GM19025 (cell line): ENCODE measurements around the gene HSD17B14.

Experiments used
- ATAC-seq: cut with Tn5 transposase; IDR thresholded peaks from one replicate; pipeline ENCODE4 v1.9.1; 2021; ENCODE audit warnings: mild to moderate bottlenecking, low read depth, moderate library complexity; ENCODE audit not compliant: unreplicated experiment

Gene HSD17B14

GRCh38 chr19:48830965-48831364 is 5.3 kb downstream of the HSD17B14 start:
- ATAC-seq, result no peak

GRCh38 chr19:48830088-48830487 is 6.2 kb downstream of the HSD17B14 start:
- no peak for ATAC-seq

DNA sequence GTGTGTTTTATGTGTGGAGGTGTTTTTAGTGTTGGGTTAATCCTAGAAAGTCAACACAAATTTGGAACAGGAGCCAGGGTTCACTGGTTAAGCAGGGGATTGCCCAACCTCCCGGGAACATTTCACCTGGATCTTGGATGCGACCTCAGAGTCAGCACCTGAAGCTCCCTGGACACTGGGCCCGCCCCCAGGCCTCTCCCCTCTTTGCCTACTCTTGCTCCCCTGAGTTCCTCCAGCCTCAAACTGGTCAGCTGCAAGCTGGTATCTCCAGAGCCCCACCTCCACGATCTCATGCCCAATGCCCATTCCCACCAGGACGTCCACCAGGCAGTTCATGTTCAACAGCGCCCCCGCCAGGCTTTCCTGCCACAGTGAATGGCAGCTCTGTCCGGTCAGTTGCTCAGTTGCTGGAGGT is 9.7 kb downstream of the HSD17B14 start:
- no peak for ATAC-seq

DNA sequence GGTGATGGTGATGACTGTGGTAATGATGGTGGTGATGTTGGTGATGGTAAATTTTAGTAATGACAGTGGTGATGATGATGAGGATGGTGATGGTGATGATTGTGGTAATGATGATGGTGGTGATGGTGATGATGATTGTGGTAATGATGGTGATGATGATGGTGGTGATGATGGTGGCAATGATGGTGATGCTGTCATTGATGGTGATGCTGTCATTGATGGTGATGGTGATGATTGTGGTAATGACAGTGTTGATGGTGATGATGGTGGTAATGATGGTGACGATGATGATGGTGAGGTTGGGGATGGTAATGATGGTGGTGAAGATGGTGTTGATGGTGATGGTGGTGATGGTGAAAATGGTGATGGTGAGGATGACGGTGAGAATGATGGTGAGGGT is 13.8 kb downstream of the HSD17B14 start:
- ATAC-seq, result no peak

DNA sequence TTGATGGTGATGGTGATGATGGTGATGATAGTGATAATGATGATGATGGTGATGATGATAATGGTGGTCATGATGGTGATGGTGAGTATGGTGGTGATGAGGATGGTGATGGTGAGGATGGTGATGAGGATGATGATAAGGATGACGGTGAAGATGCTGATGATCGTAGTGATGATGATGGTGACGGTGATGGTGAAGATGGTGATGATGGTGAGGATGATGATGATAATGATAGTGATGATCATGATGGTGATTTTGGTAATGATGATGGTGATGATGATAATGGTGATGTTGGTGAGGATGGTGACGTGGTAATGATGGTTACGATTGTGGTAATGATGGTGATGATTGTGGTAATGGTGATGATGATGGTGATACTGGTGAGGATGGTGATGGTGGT is 14.7 kb downstream of the HSD17B14 start:
- ATAC-seq, result no peak

DNA sequence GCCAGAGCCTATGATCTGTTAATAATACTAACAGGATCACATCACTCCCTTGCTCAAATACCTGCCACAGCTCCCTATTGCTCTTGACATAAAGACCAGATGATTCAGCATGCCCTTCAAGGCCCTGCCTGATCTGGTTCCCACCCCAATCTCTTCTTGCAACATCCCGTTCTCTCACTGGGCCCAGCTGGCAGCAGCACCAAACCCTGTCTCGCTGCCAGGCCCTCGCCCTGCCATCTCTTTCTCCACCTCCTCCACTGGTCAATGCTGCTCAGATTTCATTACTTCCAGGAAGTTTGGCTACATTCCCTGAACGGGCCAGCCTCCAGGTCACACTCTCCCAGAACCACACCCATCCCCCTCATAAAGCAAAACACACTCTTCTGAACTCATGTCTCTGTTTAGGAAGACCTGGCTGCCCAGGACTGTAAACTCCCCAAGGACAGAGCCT is 16.9 kb downstream of the HSD17B14 start:
- ATAC-seq, result no peak

DNA sequence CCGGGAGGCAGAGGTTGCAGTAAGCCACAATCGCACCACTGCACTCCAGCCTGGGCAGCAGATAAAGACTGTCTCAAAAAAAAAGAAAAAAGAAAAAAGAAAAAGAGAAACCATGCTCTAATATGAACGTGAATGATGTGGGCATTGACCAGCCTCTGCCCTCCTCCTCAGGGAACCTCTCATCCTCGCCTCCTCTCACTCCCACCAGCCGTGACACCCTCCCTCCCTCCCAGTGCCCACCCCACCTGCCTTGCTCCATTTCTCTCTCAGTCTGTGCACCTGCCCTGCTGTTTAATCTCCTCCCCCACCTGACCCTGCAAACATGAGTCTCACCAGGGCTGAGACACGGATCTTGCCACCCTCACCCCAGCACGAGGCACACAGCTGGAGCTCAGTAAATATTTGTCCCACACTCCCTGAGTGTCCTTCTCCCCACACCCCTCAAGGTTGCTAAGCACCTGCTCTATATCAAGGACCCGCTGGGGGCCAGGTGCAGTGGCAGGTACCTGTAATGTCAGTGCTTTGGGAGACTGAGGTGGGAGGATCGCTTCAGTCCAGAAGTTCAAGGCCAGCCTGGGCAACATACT is 18.0 kb downstream of the HSD17B14 start:
- no peak for ATAC-seq

GRCh38 chr19:48817585-48818124 is 18.6 kb downstream of the HSD17B14 start:
- ATAC-seq, result no peak

GRCh38 chr19:48815870-48816501 is 20.3 kb downstream of the HSD17B14 start:
- no peak for ATAC-seq

DNA sequence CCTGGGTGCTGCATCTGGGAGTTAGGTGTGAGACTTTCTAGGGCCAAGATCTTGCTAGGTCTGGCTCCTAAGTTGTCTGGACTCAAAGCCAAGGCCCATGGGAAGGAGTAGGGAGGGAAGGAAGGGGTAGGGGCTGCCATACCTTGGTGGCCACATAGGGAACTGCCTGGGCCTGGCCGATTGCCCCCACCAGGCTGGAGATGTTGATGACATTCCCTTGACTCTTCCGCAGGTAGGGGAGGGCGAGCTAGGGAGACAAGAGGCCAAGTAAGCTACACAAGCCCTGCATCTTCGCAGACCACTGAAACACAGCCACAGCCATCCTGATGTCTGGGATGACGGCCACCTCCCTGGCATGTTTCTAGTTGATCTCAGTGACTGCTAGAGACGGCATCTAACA is 21.4 kb downstream of the HSD17B14 start:
- ATAC-seq, result no peak

- no peak for ATAC-seq
Measured at GRCh38 chr19:48813123-48813913, 23.0 kb downstream of the HSD17B14 start.

DNA sequence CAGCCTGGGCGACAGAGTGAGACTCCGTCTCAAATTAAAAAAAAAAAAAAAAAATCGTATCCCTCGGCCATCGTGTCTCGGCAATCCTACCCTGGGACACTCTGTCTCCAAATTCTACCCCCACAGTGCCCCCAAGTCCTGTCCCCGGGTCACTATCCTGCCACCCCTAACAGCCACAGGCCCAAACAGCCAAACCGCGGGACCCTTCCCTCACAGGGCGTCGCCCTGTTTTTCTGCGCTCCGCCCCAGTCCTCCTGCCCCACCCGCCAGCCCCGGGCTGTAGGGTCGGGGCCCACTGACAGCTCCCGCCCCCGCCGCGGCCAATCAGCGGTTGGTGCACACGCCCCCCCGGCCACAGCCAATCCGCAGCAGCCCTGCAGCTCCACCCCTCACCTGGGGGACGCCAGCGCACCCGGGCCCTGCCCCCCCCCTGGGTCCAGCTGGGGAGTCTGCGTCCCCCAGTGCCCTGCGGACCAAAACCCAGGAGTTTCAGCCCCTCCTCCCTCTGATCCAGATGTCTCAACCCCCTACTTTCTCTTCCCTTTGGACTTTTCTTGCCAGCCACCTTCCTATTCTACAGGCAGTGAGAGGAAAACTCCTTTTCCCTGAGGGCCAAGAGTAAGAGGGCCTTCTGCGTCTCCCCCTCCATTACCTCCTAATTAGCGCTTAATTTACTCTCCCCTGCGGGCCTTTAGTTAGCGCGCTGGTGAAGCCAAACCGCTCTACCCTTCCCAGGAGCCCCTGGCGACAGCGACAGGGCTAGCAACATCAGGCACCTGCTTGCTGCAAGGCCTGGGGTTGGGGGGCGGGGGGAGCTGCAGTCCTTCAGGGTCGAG is 24.0 kb downstream of the HSD17B14 start:
- ATAC-seq, result no peak

GRCh38 chr19:48810151-48810550 is 26.1 kb downstream of the HSD17B14 start:
- ATAC-seq, result no peak

- ATAC-seq, result no peak
Measured at GRCh38 chr19:48807590-48808308, 28.5 kb downstream of the HSD17B14 start.

DNA sequence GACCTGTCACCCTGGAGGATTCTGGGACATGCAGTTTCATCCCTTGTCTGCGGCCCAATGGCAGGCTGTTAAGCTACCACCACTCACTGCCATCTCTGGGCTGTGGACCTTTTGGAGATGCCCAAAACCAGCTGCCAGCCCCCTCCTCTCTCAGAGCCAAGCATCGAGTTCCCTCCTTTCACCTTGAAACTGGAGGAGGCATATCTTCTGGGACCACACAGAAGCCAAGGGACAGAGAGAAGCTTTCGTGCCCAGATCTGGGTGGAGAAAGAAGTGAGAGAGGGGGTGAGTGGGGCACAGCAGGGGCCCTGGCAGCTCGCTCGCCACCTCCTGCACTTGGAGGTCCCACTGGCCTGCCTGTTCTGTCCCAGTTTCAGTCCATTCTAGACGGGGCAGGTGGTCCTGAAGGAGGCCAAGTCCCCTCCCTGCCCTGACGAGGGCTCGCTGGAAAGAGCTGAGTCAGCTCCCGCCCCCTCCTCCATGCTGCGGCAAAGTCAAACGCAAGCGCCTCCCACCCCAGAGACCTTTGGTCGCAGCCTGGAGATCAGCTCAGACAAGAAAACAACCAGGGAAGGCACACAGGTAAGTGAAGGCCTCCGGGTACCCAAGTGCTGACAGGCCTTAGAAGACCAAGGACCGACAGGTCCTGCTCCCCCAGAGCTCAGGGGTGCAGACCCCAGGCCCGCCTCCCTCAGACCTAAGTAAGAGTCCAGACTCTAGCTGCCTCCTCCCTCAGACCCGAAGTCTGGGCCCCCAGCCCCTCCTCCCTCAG is 29.3 kb downstream of the HSD17B14 start:
- ATAC-seq, result no peak

DNA sequence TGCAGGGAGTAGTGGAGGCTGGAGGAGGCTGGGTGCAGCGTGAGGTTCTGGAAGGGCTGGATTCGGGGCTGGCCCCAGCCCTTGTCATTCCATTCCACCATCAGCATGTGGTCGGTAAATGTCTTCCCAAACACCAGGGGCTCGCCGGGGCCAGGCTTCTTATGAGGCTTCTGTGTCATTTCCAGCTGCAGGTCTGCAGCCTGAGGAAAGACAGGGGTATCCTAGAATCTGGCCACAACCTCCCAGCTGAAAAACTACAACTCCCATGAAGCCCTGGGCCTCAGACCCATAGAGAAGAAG is 29.8 kb downstream of the HSD17B14 start:
- no peak for ATAC-seq

DNA sequence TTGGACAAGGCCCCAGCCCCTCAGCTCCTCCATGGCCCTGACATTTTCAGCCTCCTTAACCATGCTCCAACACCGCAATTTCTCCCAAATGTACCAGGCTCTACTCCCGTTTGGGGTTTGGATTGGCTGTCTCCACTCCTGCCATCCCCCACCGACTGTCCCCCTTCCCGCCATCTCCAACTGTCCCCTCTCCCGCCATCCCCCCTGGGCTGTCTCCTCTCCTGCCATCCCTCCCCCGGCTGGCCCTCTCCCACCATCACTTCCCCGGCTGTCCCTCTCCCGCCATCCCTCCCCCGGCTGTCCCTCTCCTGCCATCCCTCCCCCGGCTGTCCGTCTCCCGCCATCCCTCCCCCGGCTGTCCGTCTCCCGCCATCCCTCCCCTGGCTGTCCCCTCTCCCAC is 30.8 kb downstream of the HSD17B14 start:
- ATAC-seq, result no peak

GRCh38 chr19:48804496-48804895 is 31.8 kb downstream of the HSD17B14 start:
- no peak for ATAC-seq

DNA sequence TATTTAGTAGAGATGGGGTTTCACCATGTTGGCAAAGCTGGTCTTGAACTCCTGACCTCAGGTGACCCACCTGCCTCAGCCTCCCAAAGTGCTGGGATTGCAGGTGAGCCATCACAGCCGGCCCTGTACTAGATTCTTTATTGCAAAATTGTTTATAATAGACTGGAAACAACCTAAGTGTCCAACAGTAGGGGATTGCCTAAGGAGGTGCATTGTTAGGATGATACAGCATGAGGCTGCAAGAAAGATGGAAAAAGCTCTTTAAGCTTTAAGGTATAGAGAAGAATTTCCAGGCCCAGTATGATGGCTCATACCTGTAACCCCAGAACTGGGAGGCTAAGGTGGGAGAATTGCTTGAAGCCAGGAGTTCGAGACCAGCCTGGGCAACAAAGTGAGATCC is 33.7 kb downstream of the HSD17B14 start:
- no peak for ATAC-seq
